ENCODE results near the gene TFCP2L1.
"Not testable (repeated sequence)": the region's sequence is repeated elsewhere in the genome, so short reads cannot be mapped to it uniquely, and the experiment has no call there.

The TFCP2L1 gene

GRCh38 chr2:121284463-121285449 lies at the start of gene TFCP2L1:
TSS of gene TFCP2L1 (minus strand) at chr2:121285202. CDS start at chr2:121285109, 93 bp downstream.
- DNase-seq (ENCODE audit: low spot score): no peak

- no peak for DNase-seq (ENCODE audit: low spot score)
Observed at GRCh38 chr2:121333834-121334558, 49.0 kb upstream of the TFCP2L1 start.

- DNase-seq (ENCODE audit: low spot score): no peak
Observed at GRCh38 chr2:121333231-121333630, 48.2 kb upstream of the TFCP2L1 start.

- DNase-seq (ENCODE audit: low spot score): not testable (repeated sequence)
Observed at GRCh38 chr2:121331324-121331723, 46.3 kb upstream of the TFCP2L1 start.

GRCh38 chr2:121330921-121331320 lies 45.9 kb upstream of the TFCP2L1 start:
- no peak for DNase-seq (ENCODE audit: low spot score)

- no peak for DNase-seq (ENCODE audit: low spot score)
Observed at GRCh38 chr2:121329786-121330185, 44.8 kb upstream of the TFCP2L1 start.

- DNase-seq (ENCODE audit: low spot score): no peak
Observed at GRCh38 chr2:121326628-121327027, 41.6 kb upstream of the TFCP2L1 start.

- no peak for DNase-seq (ENCODE audit: low spot score)
Observed at GRCh38 chr2:121324601-121325000, 39.6 kb upstream of the TFCP2L1 start.

- DNase-seq (ENCODE audit: low spot score): no peak
Observed at GRCh38 chr2:121321476-121321875, 36.5 kb upstream of the TFCP2L1 start.

GRCh38 chr2:121319941-121320340 lies 34.9 kb upstream of the TFCP2L1 start:
- DNase-seq (ENCODE audit: low spot score): no peak

GRCh38 chr2:121316986-121317385 lies 32.0 kb upstream of the TFCP2L1 start:
- no peak for DNase-seq (ENCODE audit: low spot score)

- DNase-seq (ENCODE audit: low spot score): not testable (repeated sequence)
Observed at GRCh38 chr2:121313701-121314100, 28.7 kb upstream of the TFCP2L1 start.

GRCh38 chr2:121309801-121310200 lies 24.8 kb upstream of the TFCP2L1 start:
- no peak for DNase-seq (ENCODE audit: low spot score)

- no peak for DNase-seq (ENCODE audit: low spot score)
Observed at GRCh38 chr2:121309323-121309722, 24.3 kb upstream of the TFCP2L1 start.

GRCh38 chr2:121307048-121307447 lies 22.0 kb upstream of the TFCP2L1 start:
- no peak for DNase-seq (ENCODE audit: low spot score)

- no peak for DNase-seq (ENCODE audit: low spot score)
Observed at GRCh38 chr2:121304941-121305340, 19.9 kb upstream of the TFCP2L1 start.

- DNase-seq (ENCODE audit: low spot score): no peak
Observed at GRCh38 chr2:121303531-121304263, 18.7 kb upstream of the TFCP2L1 start.

- not testable (repeated sequence) for DNase-seq (ENCODE audit: low spot score)
Observed at GRCh38 chr2:121301190-121301589, 16.2 kb upstream of the TFCP2L1 start.

- DNase-seq (ENCODE audit: low spot score): no peak
Observed at GRCh38 chr2:121298476-121298875, 13.5 kb upstream of the TFCP2L1 start.

- not testable (repeated sequence) for DNase-seq (ENCODE audit: low spot score)
Observed at GRCh38 chr2:121297866-121298265, 12.9 kb upstream of the TFCP2L1 start.

GRCh38 chr2:121297217-121297830 lies 12.3 kb upstream of the TFCP2L1 start:
- DNase-seq (ENCODE audit: low spot score): peak; percentile 67

All from HuH-7 (cell line).